H1 (cell line): Measurements from ENCODE around the gene SLC16A6. TPM values are rescaled to one million over a fixed set of nuclear protein-coding genes. Genes with fewer than 3 reads are reported as not detected.

Experiments
- CTCF ChIA-PET: fragments of 300-600 bp; sonication (Branson Sonifier 250); formaldehyde crosslinking; loops from one replicate; lab custom pipeline; 2021; ENCODE audit not compliant: partially characterized antibody; lab: Charles Lee
- POLR2A ChIA-PET: fragments of 300-600 bp; sonication (Branson Sonifier 250); formaldehyde crosslinking; loops from one replicate; lab custom pipeline; 2021; ENCODE audit warnings: inconsistent platforms; ENCODE audit not compliant: partially characterized antibody; lab: Charles Lee
- DNase-seq, 2 experiments: peaks; one replicate each; pipeline versions ENCODE4 v3.0.0 to v3.0.0-alpha.2; 2010 to 2022; ENCODE audit warnings: low spot score in 2 of 2, low read depth in 1 of 2, mixed read lengths in 1 of 2
- FAIRE-seq: peaks from 2 replicates; lab custom pipeline; 2011; peaks lifted over from hg19 to GRCh38; lab: Jason Lieb, UNC
- H2AFZ ChIP-seq: 2 replicates; pipeline ENCODE4 v1.8.1; 2012; ENCODE audit warnings: low read length, inconsistent platforms
- H2AK5ac ChIP-seq: 2 replicates; pipeline ENCODE4 v1.6.1; 2013; ENCODE audit warnings: low read depth, low read length
- H2BK120ac ChIP-seq: replicated peaks from 2 replicates; pipeline ENCODE3; 2013; ENCODE audit warnings: low read depth, low read length, inconsistent platforms
- H2BK12ac ChIP-seq: 2 replicates; pipeline ENCODE4 v1.6.1; 2013; ENCODE audit warnings: low read depth, low read length
- H2BK15ac ChIP-seq: 2 replicates; pipeline ENCODE4 v1.6.1; 2013; ENCODE audit warnings: low read length
- H2BK20ac ChIP-seq: 2 replicates; pipeline ENCODE4 v1.6.1; 2013; ENCODE audit warnings: low read length
- H2BK5ac ChIP-seq: 2 replicates; pipeline ENCODE4 v1.6.1; 2013; ENCODE audit warnings: low read depth, low read length
- H3K14ac ChIP-seq: 2 replicates; pipeline ENCODE4 v1.6.1; 2013; ENCODE audit warnings: inconsistent platforms; ENCODE audit not compliant: insufficient read length
- H3K18ac ChIP-seq: 2 replicates; pipeline ENCODE4 v1.6.1; 2013; ENCODE audit warnings: low read length; ENCODE audit errors: extremely low read depth
- H3K23ac ChIP-seq: 2 replicates; pipeline ENCODE4 v1.6.1; 2013; ENCODE audit warnings: inconsistent platforms; ENCODE audit not compliant: insufficient read length
- H3K23me2 ChIP-seq: 2 replicates; pipeline ENCODE4 v1.6.1; 2013; ENCODE audit warnings: low read depth, low read length
- H3K27ac ChIP-seq: 2 replicates; pipeline ENCODE4 v1.6.1; 2011; ENCODE audit warnings: low read depth, low read length, inconsistent platforms
- H3K27me3 ChIP-seq, 4 experiments: replicated peaks in 1 of 4; 1 replicate in 1 of 4; 2 replicates in 3 of 4; pipeline versions ENCODE4 v1.6.1 to v1.8.1; 2011 to 2013; ENCODE audit warnings: low read length in 3 of 4, mild to moderate bottlenecking in 3 of 4, inconsistent platforms in 2 of 4, mixed read lengths in 2 of 4, moderate library complexity in 1 of 4; ENCODE audit not compliant: control insufficient read depth in 3 of 4, insufficient read depth in 3 of 4; ENCODE audit errors: extremely low read depth in 1 of 4
- H3K36me3 ChIP-seq, 4 experiments: 2 replicates each; pipeline versions ENCODE4 v1.6.1 to v1.8.1; 2011 to 2013; ENCODE audit warnings: mild to moderate bottlenecking in 4 of 4, low read length in 3 of 4, moderate library complexity in 2 of 4, control low read depth in 1 of 4, inconsistent platforms in 1 of 4; ENCODE audit not compliant: insufficient read depth in 4 of 4, control insufficient read depth in 2 of 4
- H3K4ac ChIP-seq: replicated peaks from 2 replicates; pipeline ENCODE3; 2013; ENCODE audit warnings: low read length, low read depth, mixed read lengths, inconsistent platforms; ENCODE audit not compliant: insufficient read length
- H3K4me1 ChIP-seq, 4 experiments: replicated peaks in 1 of 4; 1 replicate in 1 of 4; 2 replicates in 3 of 4; pipeline versions ENCODE4 v1.6.1 to v1.8.1; 2011 to 2013; ENCODE audit warnings: low read length in 3 of 4, inconsistent platforms in 2 of 4, mixed read lengths in 1 of 4; ENCODE audit not compliant: insufficient read depth in 4 of 4, control insufficient read depth in 3 of 4
- H3K4me2 ChIP-seq, 2 experiments: 2 replicates each; pipeline versions ENCODE4 v1.6.1 to v1.8.1; 2011 to 2013; ENCODE audit warnings: low read depth in 2 of 2, low read length in 2 of 2, control low read depth in 1 of 2, inconsistent platforms in 1 of 2, mild to moderate bottlenecking in 1 of 2; ENCODE audit not compliant: insufficient read depth in 1 of 2
- H3K4me3 ChIP-seq, 4 experiments: fragments of 200-600, 300-600 bp in 1 of 4; sonication (generic), shearing (Covaris generic), sonication (Bioruptor Twin) in 1 of 4; 2 replicates each; pipeline versions ENCODE4 v1.5.1 to v1.8.1; 2011 to 2016; ENCODE audit warnings: low read length in 4 of 4, low read depth in 3 of 4, control low read depth in 2 of 4, inconsistent platforms in 2 of 4, mild to moderate bottlenecking in 2 of 4, mixed read lengths in 1 of 4, moderate library complexity in 1 of 4; ENCODE audit not compliant: insufficient read depth in 2 of 4; ENCODE audit errors: extremely low read depth in 1 of 4
- H3K56ac ChIP-seq: replicated peaks from 2 replicates; pipeline ENCODE3; 2013; ENCODE audit warnings: low read depth, mild to moderate bottlenecking, mixed read lengths, low read length, inconsistent platforms; ENCODE audit not compliant: insufficient read length
- H3K79me1 ChIP-seq: 2 replicates; pipeline ENCODE4 v1.6.1; 2013; ENCODE audit warnings: low read depth, low read length, control low read depth
- H3K79me2 ChIP-seq, 2 experiments: 2 replicates each; pipeline versions ENCODE4 v1.6.1 to v1.8.1; 2012 to 2013; ENCODE audit warnings: low read length in 2 of 2, mild to moderate bottlenecking in 2 of 2, inconsistent platforms in 1 of 2; ENCODE audit not compliant: insufficient read depth in 2 of 2, control insufficient read depth in 1 of 2
- H3K9ac ChIP-seq, 4 experiments: replicated peaks in 1 of 4; 1 replicate in 1 of 4; 2 replicates in 3 of 4; pipeline versions ENCODE4 v1.6.1 to v1.8.1; 2011 to 2013; ENCODE audit warnings: low read depth in 3 of 4, low read length in 3 of 4, control low read depth in 2 of 4, mild to moderate bottlenecking in 2 of 4, moderate library complexity in 2 of 4, inconsistent platforms in 1 of 4; ENCODE audit errors: extremely low read depth in 1 of 4
- H3K9me3 ChIP-seq, 2 experiments: 2 replicates each; pipeline versions ENCODE4 v1.6.1 to v1.8.1; 2012 to 2013; ENCODE audit warnings: mild to moderate bottlenecking in 2 of 2, moderate library complexity in 2 of 2, control low read depth in 1 of 2, inconsistent platforms in 1 of 2, low read depth in 1 of 2, low read length in 1 of 2, mixed read lengths in 1 of 2; ENCODE audit not compliant: insufficient read depth in 2 of 2
- H4K20me1 ChIP-seq, 2 experiments: replicated peaks in 1 of 2; 2 replicates each; pipeline versions ENCODE3 to v1.8.1; 2011 to 2013; ENCODE audit warnings: inconsistent platforms in 2 of 2, low read length in 2 of 2, mild to moderate bottlenecking in 1 of 2; ENCODE audit not compliant: insufficient read depth in 2 of 2, control insufficient read depth in 1 of 2
- H4K5ac ChIP-seq: 2 replicates; pipeline ENCODE4 v1.6.1; 2013; ENCODE audit warnings: low read length, low read depth, mixed read lengths, inconsistent platforms; ENCODE audit not compliant: insufficient read length
- H4K8ac ChIP-seq: 2 replicates; pipeline ENCODE4 v1.8.0; 2013; ENCODE audit warnings: mild to moderate bottlenecking, moderate library complexity, low read length, inconsistent platforms; ENCODE audit not compliant: insufficient read depth; ENCODE audit errors: extremely low read depth
- H4K91ac ChIP-seq: replicated peaks from 2 replicates; pipeline ENCODE3; 2013; ENCODE audit warnings: low read length, mixed read lengths, inconsistent platforms; ENCODE audit not compliant: insufficient read length
- EP300 ChIP-seq, 2 experiments: IDR thresholded peaks; 1 replicate in 1 of 2; 2 replicates in 1 of 2; pipeline ENCODE4 v1.6.1; 2011 to 2012; ENCODE audit warnings: low read depth in 2 of 2, low read length in 2 of 2, mild to moderate bottlenecking in 2 of 2, borderline replicate concordance in 1 of 2, inconsistent platforms in 1 of 2, moderate library complexity in 1 of 2
- GABPA ChIP-seq: IDR thresholded peaks from 2 replicates; pipeline ENCODE4 v1.6.1; 2011; ENCODE audit warnings: mild to moderate bottlenecking, low read length, moderate library complexity, borderline replicate concordance; ENCODE audit not compliant: insufficient read depth
- JUND ChIP-seq: IDR thresholded peaks from 2 replicates; pipeline ENCODE4 v1.6.1; 2011; ENCODE audit warnings: mild to moderate bottlenecking, improper control_type of control experiment, low read length
- KDM1A ChIP-seq: fragments of 200-600, 300-600 bp; sonication (generic); IDR thresholded peaks from 2 replicates; pipeline ENCODE4 v1.7.1; 2016; ENCODE audit warnings: mild to moderate bottlenecking, low read length, borderline replicate concordance
- SUZ12 ChIP-seq: fragments of 200-600 bp; sonication (generic); IDR thresholded peaks from 2 replicates; pipeline ENCODE4 v1.6.1; 2012; ENCODE audit warnings: mild to moderate bottlenecking, inconsistent platforms, low read length, moderate library complexity, mixed read lengths
- YY1 ChIP-seq: IDR thresholded peaks from 2 replicates; pipeline ENCODE4 v1.6.1; 2011; ENCODE audit warnings: low read depth, mild to moderate bottlenecking, low read length
- WGBS, 2 experiments: shearing (Covaris generic) in 1 of 2; methylation state at CpG; one replicate each; pipeline versions ENCODE4 v1.1.6 to v1.1.7; 2013 to 2015; ENCODE audit warnings: low lambda C conversion rate in 2 of 2, mixed read lengths in 2 of 2, inconsistent platforms in 1 of 2, low coverage in 1 of 2, missing lambda C conversion rate in 1 of 2; ENCODE audit not compliant: insufficient replicate concordance in 2 of 2, insufficient coverage in 1 of 2, insufficient read length in 1 of 2; ENCODE audit errors: extremely low coverage in 1 of 2, missing lambda C conversion rate in 1 of 2; 5-methylcytosine and 5-hydroxymethylcytosine counted together
- polyA plus RNA-seq, 7 experiments: library from polyadenylated mRNA; depleted of rRNA in 3 of 7; stranded (reverse) in 5 of 7; unstranded in 2 of 7; fragments of >200 nt in 5 of 7; fragments of 200-250 nt in 2 of 7; gene quantifications; 1 replicate in 5 of 7; 2 replicates in 1 of 7; 4 replicates in 1 of 7; pipeline versions ENCODE4 v1.2.1 to v1.2.3, GENCODE V29; 2011 to 2013; ENCODE audit warnings: missing spikeins in 2 of 7, mixed read lengths in 2 of 7
- total RNA-seq: library from RNA; stranded (reverse); fragmentation: NEBNext Ultra II Directional; extraction: Animal tissue kit (Norgen Biotek cat#: 25700); gene quantifications from 2 replicates; pipeline ENCODE4 v1.2.1, GENCODE V29; 2021
- TF ChIP-seq, protein P1 (sequence below): IDR thresholded peaks from 2 replicates; pipeline ENCODE4 v1.6.1; 2012; ENCODE audit warnings: inconsistent platforms

Gene SLC16A6
- total and polyA plus RNA-seq, 2 of the 8 experiments (the other 6 are each of a cell fraction or from before 2014, with no cell fraction given) = 0.17 to 0.22 TPM

DNA sequence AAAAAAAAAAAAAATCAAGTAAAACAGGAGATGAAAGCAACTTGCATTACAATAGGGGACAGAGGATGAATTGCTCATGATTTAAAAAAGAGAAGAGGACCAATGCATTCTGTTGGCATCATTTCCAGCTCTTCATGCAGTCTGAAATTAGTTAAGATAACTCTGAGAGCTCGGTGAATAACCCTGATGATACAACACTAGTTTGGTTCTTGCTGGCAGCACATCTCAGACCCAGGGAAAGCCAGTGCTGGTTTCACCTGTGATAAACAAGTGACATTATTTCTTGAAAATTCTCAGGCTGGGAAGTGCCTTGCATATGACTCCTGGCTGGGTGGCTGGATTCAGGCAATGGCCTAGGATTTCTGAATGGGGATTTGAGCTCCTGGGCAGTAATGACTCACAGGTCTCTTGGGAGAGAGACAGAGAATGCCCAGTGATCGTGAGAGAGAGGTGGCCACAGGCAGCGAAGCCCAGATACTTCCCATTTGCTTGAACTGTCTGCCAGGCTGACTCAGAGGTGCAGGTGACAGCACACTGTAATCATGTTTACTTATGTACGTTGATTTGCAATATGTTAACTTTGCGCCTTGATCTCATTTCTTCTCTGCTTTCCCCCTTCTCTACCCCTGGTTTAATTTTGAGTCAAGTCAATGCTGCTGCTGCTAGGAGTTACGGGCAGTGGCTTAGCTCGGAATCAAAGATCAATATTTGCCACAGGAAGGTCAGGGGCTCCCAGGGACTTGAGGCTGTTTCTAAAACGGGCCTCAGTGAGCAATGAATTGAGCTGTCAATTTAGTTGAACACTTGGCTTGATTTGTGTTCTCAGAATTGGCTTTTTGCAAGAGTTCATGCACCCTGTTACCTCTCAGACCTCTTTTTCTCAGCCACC is 27.4 kb upstream of the SLC16A6 start:
- TF ChIP-seq YY1 (no peak), JUND (no peak), KDM1A (no peak), SUZ12 (no peak), GABPA (no peak), EP300 (IDR thresholded peaks at IDR 0.05; ENCODE audit: borderline replicate concordance in 1 of 2, low read depth in 2 of 2, low read length in 2 of 2) (no peak)
- TF ChIP-seq, protein P1, sequence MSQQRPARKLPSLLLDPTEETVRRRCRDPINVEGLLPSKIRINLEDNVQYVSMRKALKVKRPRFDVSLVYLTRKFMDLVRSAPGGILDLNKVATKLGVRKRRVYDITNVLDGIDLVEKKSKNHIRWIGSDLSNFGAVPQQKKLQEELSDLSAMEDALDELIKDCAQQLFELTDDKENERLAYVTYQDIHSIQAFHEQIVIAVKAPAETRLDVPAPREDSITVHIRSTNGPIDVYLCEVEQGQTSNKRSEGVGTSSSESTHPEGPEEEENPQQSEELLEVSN = no peak
- TF ChIP-seq, all 59 proteins: peak for 0
- H3K9ac ChIP-seq = no peak overlapping the region
- H3K14ac ChIP-seq = no peak overlapping the region
- no peak overlapping the region for H4K8ac ChIP-seq
- no peak overlapping the region for H4K91ac ChIP-seq
- no peak overlapping the region for H3K27ac ChIP-seq
- CTCF ChIA-PET = interaction anchor here (0.8 to 2.7 kb wide), 7 partner anchors 14 to 118 kb away, joined by 3 to 8 read pairs (median 3); no protein-coding TSS in a partner anchor
- H3K9me3 ChIP-seq = no peaks in the 10 kb centered on the region
- no peak for DNase-seq
- no peak overlapping the region for H2BK120ac ChIP-seq
- no peak overlapping the region for H4K5ac ChIP-seq
- H2BK12ac ChIP-seq = no peak overlapping the region
- no peak overlapping the region for H2AFZ ChIP-seq
- H3K4me1 ChIP-seq = peaks cover 0 to 7% (median 3%) of the 10 kb centered on the region in 4 experiments; a peak in 4 of 7 replicates
- no peak overlapping the region for H3K4me3 ChIP-seq
- FAIRE-seq = no peak
- H3K23me2 ChIP-seq = no peaks in the 10 kb centered on the region
- POLR2A ChIA-PET = interaction anchor here (0.6 kb wide), 1 partner anchor 148 kb away, joined by 3 read pairs; no protein-coding TSS in a partner anchor
- 82% methylated on average over 8 of the region's 8 CpGs; no CpG with 5 or more reads in 1 of the 2 experiments for WGBS, 2 experiments
- H4K20me1 ChIP-seq = no peaks in the 10 kb centered on the region
- peak overlapping the region; percentile 36 for H3K4ac ChIP-seq
- H3K18ac ChIP-seq = no peak overlapping the region
- no peaks in the 10 kb centered on the region for H3K36me3 ChIP-seq
- no peak overlapping the region for H2BK20ac ChIP-seq
- H3K79me2 ChIP-seq = no peaks in the 10 kb centered on the region
- H2BK5ac ChIP-seq = no peak overlapping the region
- 0 out of 2 replicates have a peak overlapping the region, but pooled peaks have one; percentile 9 for H2AK5ac ChIP-seq
- no peak overlapping the region for H3K56ac ChIP-seq
- H3K79me1 ChIP-seq = no peaks in the 10 kb centered on the region
- H3K4me2 ChIP-seq = no peak overlapping the region
- no peaks in the 10 kb centered on the region for H3K27me3 ChIP-seq
- H3K23ac ChIP-seq = no peak overlapping the region
- no peak overlapping the region for H2BK15ac ChIP-seq
